ENCODE data around the gene PRPF31. TPM values are rescaled to one million over a fixed set of nuclear protein-coding genes. Genes with fewer than 3 reads are reported as not detected.
A peak's percentile ranks its signal among the peaks of the same experiment; 100 is the strongest.

The PRPF31 gene
- total RNA-seq, 1 experiment from 2014 or later, result 109 TPM

- DNase-seq (ENCODE audit: low read depth), result no peak
- in situ Hi-C loops (cut with HindIII; ENCODE audit: low pct_unique_long_range_greater_than_20kb, low sequenced_read_pairs), result no loop called here
These were observed 57.2 kb downstream of the PRPF31 start, which contains the start of gene TMC4 for GRCh38 chr19:54172471-54173358. TSS of gene TMC4 (minus strand) at chr19:54173160. CDS start at chr19:54173117, 43 bp downstream.

- no peak for DNase-seq (ENCODE audit: low read depth)
- in situ Hi-C loops (cut with HindIII; ENCODE audit: low pct_unique_long_range_greater_than_20kb, low sequenced_read_pairs), result no loop called here
These were observed 57.8 kb downstream of the PRPF31 start for GRCh38 chr19:54173359-54173699.

GRCh38 chr19:54173951-54174834, 58.6 kb downstream of the PRPF31 start:
- no peak for DNase-seq (ENCODE audit: low read depth)
- in situ Hi-C loops (cut with HindIII; ENCODE audit: low pct_unique_long_range_greater_than_20kb, low sequenced_read_pairs), result no loop called here

GRCh38 chr19:54178581-54179261, 63.2 kb downstream of the PRPF31 start:
- in situ Hi-C loops (cut with HindIII; ENCODE audit: low pct_unique_long_range_greater_than_20kb, low sequenced_read_pairs), result no loop called here

GRCh38 chr19:54179262-54179852, 63.8 kb downstream of the PRPF31 start:
- no peak for DNase-seq (ENCODE audit: low read depth)
- in situ Hi-C loops (cut with HindIII; ENCODE audit: low pct_unique_long_range_greater_than_20kb, low sequenced_read_pairs), result no loop called here

More at GRCh38 chr19:54178581-54179261, 63.2 kb downstream of the PRPF31 start:
- DNase-seq (ENCODE audit: low read depth), result no peak

GRCh38 chr19:54179921-54180461, 64.4 kb downstream of the PRPF31 start:
- peak; percentile 80 for DNase-seq (ENCODE audit: low read depth)
- in situ Hi-C loops (cut with HindIII; ENCODE audit: low pct_unique_long_range_greater_than_20kb, low sequenced_read_pairs), result no loop called here

GRCh38 chr19:54180691-54181091, 65.1 kb downstream of the PRPF31 start:
- in situ Hi-C loops (cut with HindIII; ENCODE audit: low pct_unique_long_range_greater_than_20kb, low sequenced_read_pairs), result no loop called here
- DNase-seq (ENCODE audit: low read depth), result no peak

Other genes with a start within 250 kb of the PRPF31 start
- gene MYADM, start 247.9 kb upstream of the PRPF31 start, total RNA-seq (2014; rRNA removed; shearing (Covaris generic); ENCODE audit: low replicate concordance), result 17.3 and 19.2 TPM in 2 replicates
- 0.10 TPM in 1 of 2 replicates, not detected in the other for gene PRKCG, start 233.6 kb upstream of the PRPF31 start, total RNA-seq (2014; rRNA removed; shearing (Covaris generic); ENCODE audit: low replicate concordance)
- gene CACNG7, start 206.5 kb upstream of the PRPF31 start, total RNA-seq (2014; rRNA removed; shearing (Covaris generic); ENCODE audit: low replicate concordance), result not detected in 2 replicates
- not detected in 2 replicates for gene CACNG8, start 152.8 kb upstream of the PRPF31 start, total RNA-seq (2014; rRNA removed; shearing (Covaris generic); ENCODE audit: low replicate concordance)
- gene CACNG6, start 124.1 kb upstream of the PRPF31 start, total RNA-seq (2014; rRNA removed; shearing (Covaris generic); ENCODE audit: low replicate concordance), result not detected in 2 replicates
- gene VSTM1, start 51.9 kb upstream of the PRPF31 start, total RNA-seq (2014; rRNA removed; shearing (Covaris generic); ENCODE audit: low replicate concordance), result 6.0 TPM in 1 of 2 replicates, not detected in the other
- not detected in 2 replicates for gene TARM1, start 34.4 kb upstream of the PRPF31 start, total RNA-seq (2014; rRNA removed; shearing (Covaris generic); ENCODE audit: low replicate concordance)
- not detected in 2 replicates for gene OSCAR, start 15.0 kb upstream of the PRPF31 start, total RNA-seq (2014; rRNA removed; shearing (Covaris generic); ENCODE audit: low replicate concordance)
- 27.2 and 50.8 TPM in 2 replicates for gene NDUFA3, start 12.9 kb upstream of the PRPF31 start, total RNA-seq (2014; rRNA removed; shearing (Covaris generic); ENCODE audit: low replicate concordance)
- 19.9 and 30.5 TPM in 2 replicates for gene TFPT, start 97 bp upstream of the PRPF31 start, total RNA-seq (2014; rRNA removed; shearing (Covaris generic); ENCODE audit: low replicate concordance)
- 3.3 and 18.4 TPM in 2 replicates for gene CNOT3, start 22.0 kb downstream of the PRPF31 start, total RNA-seq (2014; rRNA removed; shearing (Covaris generic); ENCODE audit: low replicate concordance)
- 9.3 and 16.9 TPM in 2 replicates for gene LENG1, start 44.0 kb downstream of the PRPF31 start, total RNA-seq (2014; rRNA removed; shearing (Covaris generic); ENCODE audit: low replicate concordance)
- not detected in 2 replicates for gene TMC4, start 57.4 kb downstream of the PRPF31 start, total RNA-seq (2014; rRNA removed; shearing (Covaris generic); ENCODE audit: low replicate concordance)
- gene MBOAT7, start 73.8 kb downstream of the PRPF31 start, total RNA-seq (2014; rRNA removed; shearing (Covaris generic); ENCODE audit: low replicate concordance), result 40.1 and 108 TPM in 2 replicates
- 214 and 219 TPM in 2 replicates for gene TSEN34, start 75.6 kb downstream of the PRPF31 start, total RNA-seq (2014; rRNA removed; shearing (Covaris generic); ENCODE audit: low replicate concordance)
- gene RPS9, start 85.1 kb downstream of the PRPF31 start, total RNA-seq (2014; rRNA removed; shearing (Covaris generic); ENCODE audit: low replicate concordance), result 2,272 and 2,379 TPM in 2 replicates
- gene LILRB3, start 107.3 kb downstream of the PRPF31 start, total RNA-seq (2014; rRNA removed; shearing (Covaris generic); ENCODE audit: low replicate concordance), result not detected in 2 replicates
- not detected in 2 replicates for gene LILRA6, start 127.0 kb downstream of the PRPF31 start, total RNA-seq (2014; rRNA removed; shearing (Covaris generic); ENCODE audit: low replicate concordance)
- gene LILRB5, start 141.5 kb downstream of the PRPF31 start, total RNA-seq (2014; rRNA removed; shearing (Covaris generic); ENCODE audit: low replicate concordance), result not detected in 2 replicates
- not detected in 2 replicates for gene LILRB2, start 165.4 kb downstream of the PRPF31 start, total RNA-seq (2014; rRNA removed; shearing (Covaris generic); ENCODE audit: low replicate concordance)
- gene LILRA5, start 197.4 kb downstream of the PRPF31 start, total RNA-seq (2014; rRNA removed; shearing (Covaris generic); ENCODE audit: low replicate concordance), result not detected in 2 replicates
- not detected in 2 replicates for gene LILRA4, start 223.4 kb downstream of the PRPF31 start, total RNA-seq (2014; rRNA removed; shearing (Covaris generic); ENCODE audit: low replicate concordance)
- not detected in 2 replicates for gene LAIR1, start 249.2 kb downstream of the PRPF31 start, total RNA-seq (2014; rRNA removed; shearing (Covaris generic); ENCODE audit: low replicate concordance)